HG02981 (cell line): Measurements from ENCODE around the gene TMEM18.

Source experiments
- ATAC-seq: cut with Tn5 transposase; IDR thresholded peaks from one replicate; pipeline ENCODE4 v1.9.1; 2021; ENCODE audit warnings: mild to moderate bottlenecking, moderate library complexity; ENCODE audit not compliant: unreplicated experiment

The TMEM18 gene

DNA sequence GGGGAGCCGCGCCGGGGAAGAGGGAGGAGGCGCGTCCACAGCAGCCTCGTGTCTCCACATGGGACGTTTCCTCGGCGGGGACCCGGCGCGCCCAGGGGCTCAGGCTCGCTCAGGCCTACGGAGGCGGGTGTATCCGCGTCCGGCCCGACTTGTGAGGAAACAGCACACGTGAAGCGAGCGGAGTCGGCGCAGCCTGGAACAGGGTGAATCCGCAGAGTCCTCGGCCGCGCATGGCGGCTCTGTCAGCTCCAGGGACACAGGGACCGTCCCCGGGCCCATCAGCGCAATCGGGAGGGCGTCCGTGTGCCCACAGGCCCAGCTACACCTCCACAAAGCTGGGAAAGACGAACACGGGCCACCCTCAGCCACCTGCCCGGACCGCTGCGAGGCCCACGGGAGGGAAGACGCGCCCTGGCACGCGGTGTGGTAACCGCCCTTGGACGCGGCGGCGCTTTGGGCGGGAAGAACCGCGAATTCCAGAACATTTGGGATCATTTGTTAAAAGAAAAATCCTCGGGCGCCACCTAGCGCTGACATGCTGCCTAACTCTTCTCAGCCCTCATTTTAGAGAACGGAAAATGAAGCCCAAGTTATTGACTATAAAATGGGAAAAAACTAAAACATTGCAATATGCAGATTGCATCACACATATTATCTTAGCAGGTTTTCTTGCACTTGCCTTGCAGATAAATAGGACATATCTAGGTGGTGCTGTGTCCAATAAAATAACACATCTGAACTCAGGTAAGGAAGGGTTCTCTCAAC lies 40.4 kb downstream of the TMEM18 start:
- ATAC-seq = no peak

DNA sequence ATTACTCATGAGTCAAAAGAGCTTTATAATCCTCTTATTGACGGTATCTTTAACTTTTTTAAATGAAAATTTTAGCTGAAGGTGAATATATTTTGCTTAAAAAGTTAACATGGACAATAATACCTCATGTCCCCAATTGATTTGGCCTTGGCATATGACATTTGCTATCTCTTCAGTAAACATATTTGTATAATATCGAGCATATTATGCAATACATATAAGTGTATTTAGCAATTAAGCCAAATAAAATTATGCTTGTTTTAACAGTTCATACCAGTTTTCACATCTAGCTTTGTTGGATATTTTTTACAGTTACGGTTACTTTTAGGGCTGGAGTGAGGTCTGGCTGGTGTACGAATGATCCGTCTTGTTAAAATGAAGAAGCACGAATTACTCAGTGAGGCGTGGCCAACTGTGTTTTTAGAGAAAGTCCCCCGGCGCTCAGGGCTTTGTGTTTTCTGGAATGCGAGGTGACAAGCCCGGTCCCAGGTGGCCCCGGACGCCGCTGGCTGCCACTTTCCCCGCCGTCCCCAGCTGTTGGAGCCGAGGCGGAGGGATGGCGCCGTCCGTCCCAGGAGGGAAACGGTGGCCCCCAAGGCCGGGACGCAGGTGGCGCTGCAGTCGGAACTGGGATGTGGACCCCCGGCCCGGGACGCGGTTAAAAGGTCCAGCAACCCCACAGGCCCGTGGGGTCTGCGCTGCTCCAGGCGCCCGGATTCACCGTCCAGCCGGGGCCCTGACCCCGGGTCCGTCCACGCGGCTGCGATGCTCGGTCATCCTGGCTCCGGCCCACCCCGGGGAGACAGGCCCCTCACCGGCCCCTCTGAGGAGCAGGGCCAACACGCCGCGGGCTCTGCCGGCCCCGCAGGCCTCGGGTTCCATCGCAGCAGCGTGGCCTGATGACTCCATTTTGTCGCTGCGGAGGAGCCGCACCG lies 41.3 kb downstream of the TMEM18 start:
- ATAC-seq = no peak

DNA sequence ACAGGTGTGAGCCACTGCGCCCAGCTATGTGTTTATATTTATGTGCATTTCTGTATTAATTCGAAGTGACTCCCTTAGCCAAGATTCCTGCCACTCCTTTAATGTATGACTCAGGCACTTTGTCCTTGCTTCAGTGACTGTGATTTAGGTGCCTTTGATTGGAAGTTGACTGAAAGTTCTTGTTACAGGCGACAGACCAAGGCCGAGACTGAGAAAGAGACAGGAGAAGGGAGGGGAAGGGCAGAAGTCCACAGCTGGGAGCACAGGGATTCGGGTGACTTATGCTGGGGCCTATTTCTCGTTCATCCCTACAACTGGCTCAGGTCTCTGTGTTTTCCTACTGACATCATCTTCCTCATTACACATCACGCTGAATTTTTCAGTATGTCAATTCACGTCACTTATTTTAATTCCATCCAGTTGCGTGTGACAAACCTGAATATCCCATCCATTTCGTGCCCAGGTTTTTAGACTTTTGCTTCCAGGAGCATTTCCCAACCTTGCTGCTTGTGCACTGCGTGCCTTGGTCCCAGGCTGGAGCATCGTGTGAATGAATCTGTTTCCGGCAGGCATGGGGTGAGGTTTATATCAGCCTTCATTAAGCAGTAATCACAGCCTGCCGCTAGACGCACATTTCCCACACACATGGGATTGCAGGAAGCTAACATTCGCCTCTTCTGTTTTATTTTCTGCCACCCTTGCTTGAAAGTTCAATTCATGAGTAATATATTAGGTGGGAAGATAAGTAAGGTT lies 42.4 kb downstream of the TMEM18 start:
- no peak for ATAC-seq

DNA sequence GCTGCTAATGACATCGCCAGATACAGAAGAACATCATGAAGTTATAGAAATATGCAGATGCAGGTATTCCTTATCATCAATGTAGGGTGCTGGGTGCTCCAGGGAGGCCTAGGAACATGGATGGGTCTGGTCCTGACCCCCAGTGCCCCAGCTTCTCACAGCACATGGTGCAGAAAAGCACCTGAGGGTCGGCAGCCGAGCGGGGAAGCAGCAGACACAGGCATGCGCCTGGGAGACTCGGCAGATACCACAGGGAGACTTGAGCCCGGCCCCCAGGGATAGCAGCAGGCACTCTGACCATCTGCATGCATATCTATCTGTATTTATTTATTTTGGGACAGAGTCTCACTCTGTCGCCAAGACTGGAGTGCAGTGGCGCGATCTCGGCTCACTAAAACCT lies 43.2 kb downstream of the TMEM18 start:
- ATAC-seq = no peak

DNA sequence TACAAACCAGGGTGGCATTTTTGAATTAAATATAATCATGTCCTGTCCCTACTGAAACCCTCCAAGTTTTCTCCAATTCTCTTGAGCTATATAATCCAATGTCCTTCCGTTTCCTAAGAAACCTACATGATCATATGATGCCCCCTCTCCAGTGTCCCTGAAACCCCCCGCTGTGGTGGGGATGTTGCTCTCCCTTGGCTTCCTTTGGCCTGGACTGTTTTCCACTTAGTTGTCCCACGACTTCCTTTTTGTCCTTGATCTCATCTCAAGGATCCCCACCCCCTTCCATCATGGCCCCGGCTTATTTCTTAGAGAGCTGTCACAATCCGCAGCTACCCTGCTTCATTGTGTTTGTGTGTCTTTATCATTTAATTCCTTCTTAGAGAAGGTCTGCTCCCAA lies 43.8 kb downstream of the TMEM18 start:
- no peak for ATAC-seq

DNA sequence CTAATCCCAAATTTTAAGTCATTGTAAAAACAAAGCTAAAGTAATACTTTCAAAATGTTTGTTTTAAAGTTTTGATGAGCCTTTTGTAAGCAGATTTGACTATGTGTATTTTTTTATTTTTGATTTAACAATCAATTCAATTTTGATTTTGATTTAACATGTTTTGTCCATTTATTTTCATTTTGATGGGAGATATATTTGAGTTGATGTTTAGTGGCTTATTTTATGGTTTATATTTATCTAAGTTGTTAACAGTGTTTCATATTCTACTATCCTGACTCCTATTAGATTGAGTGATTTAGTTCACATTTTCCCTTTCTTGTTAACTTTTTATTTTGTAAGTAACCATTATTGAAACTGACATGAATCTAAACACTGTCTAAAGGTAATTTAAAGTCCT lies 44.7 kb downstream of the TMEM18 start:
- ATAC-seq = no peak

DNA sequence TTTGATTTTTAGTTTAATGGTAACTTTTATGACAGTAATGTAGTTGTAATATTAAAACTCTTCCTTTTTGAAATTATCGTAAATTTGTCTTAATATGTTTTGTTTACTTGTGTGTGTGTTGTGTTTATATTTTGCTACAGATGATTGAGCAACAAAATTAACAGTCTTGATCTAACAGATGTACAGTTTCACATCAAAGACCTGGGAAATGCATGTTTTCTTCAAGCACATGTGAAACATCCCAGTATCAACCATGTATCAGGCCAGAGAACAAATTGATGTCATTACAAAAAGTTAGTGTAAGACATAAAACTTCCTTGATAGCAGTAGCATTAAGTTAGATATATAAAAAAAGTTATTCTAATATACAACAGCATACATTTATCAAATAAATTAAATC lies 45.5 kb downstream of the TMEM18 start:
- no peak for ATAC-seq

DNA sequence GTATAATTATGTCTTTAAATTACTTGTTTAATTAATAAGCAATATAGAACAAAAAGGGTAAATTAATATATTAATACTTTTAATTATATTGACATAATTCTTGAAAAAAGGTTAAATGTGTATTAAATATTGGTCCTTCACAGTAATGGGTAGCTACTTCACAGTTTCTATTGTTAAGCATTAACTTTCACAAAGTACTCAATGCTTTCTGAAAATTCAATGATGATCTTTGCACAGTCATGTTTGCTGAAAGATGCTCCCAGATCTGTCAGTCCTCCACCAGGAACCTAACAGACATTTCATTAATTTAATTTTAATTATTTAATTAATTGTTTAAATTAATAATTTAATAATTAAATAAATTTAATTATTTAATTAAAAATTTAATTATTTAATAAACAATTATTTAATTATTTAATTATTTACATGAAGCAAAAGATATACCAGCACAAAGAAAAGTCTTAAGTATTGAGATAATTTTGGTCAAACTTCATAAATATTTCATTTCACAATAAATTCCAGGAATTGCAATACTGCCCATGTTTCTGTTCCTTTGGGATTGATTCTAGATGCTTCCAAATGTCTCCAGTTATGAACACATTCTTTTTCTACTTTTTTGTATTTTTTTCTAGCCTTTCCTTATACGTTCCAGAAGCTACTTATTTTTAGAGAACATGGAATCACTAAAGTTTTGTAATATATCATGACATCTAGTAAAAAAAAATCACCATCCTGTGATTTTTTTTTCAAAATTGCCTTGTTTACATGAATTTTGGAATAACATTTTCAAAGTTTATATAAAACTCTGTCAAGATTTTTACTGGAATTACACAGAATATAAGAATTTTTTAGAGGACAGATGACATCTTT lies 46.5 kb downstream of the TMEM18 start:
- no peak for ATAC-seq

DNA sequence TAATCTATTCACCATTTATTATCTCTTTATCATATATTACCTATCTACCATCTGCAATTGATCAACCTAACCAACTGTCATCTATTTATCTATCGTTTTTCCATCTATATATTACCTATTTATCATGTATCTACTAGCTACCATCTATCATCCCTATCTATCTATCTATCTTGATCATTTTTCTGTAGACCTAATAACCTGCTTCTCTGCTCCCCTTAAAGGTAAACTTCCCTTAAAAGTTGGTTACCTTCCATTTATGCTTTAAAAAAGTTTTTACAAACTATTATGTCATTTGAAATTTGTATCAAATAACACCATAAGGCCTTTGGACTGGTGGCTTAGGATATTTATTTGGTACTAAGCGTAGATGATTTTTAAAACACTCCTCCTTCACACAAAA lies 47.2 kb downstream of the TMEM18 start:
- no peak for ATAC-seq

DNA sequence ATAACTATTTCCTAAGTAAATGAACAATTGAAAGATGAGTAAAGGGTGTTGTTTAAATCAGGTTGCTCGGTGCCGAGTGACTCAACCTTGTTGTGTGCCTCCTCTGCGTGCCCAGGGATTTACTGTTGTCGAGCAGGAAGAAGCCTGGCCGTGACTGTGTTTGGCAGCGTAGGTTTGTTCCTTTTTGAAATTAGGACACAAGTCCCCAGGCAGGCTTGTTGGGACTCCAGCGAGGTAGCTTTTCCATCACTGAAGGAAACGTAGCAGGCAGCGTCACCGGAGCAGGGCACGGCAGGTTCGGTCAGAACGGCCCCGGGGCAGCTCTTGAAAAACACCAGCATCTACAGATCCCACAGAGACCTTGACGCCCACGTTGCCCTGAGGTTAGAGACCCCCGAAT lies 48.6 kb downstream of the TMEM18 start:
- no peak for ATAC-seq

DNA sequence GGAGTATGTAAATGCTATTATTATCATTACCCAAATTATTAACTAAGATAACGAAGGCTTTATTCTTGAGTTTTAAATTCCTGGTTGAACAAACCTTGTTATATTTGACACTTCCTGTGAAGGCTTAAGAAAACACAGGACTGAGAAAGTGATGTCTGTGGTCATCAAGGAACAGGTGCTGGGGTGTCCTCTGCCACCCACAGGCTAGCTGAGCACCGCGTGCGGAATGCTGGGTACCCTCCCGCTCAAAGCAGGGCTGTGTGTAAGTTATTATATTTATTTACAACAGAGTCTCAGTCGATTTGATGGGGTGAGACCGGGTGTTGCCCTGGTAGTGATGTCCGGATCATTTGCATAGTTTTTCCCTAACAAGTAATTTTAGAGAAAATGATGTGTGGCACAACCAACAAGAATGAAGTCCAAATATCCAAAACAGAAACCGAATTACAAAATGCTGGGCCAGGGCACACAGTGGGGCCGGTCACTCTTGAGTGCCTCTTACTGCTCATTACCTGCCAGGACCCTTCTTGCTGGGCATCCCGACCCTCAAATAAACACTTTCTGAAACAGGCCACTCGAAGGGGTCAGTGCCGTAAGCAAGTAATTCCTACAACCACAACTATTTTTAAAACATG lies 49.2 kb downstream of the TMEM18 start:
- no peak for ATAC-seq

DNA sequence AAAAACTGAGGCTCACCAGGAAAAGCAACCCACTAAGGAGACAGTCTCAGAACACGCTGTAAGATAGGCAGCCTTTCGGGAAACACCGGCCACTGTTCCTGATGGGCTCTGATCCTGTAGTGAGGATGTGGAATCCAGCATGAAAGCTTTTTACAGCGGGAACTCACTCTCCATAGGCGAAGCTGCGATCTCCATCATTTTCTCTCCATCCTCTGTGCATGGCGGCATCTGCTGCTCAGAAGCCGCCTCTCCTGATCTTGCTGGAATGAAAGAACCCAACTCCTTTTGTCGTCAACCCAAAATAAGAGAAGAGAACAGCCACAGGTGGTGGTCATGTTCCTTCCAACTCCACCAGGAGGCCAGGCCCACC lies 49.9 kb downstream of the TMEM18 start:
- ATAC-seq = no peak

DNA sequence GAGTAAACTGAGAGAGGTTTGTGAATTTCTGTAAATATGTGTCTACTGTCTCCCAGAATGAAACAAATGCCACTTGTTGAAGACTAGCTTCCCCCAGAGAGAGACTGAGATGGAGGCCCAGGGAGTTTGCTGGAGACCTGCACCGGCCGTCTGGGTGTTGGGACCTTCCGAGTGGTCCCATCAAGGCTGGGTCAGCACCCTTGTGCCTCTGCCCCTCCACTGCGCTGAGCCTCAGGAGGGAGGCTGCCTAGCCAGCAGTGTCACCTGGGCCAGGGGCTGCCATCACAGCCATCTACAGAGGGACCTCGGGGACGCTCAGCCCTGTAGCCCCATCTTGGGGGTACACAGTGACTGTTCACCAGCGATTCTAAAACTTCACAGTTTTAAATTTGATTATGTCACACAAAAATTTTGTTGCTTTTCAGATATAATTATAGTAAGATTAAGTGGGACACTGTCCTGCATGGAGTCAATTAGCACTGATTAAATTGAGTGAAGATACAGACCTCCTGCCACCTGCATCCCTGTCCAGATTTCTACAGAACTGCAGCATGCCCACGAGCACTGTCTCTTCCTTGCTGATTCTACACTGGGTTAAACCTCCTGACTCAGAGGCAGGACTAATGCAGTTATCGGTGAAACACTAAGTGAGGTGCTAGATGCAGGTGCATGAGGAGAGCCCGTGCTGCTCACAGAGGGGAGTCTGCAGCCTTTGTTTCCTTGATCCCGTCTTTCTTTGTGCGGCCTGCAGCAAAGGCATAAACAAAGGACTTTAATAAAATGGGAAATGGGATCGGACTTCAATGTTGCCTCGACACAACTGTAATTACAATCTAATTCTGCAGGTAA lies 50.5 kb downstream of the TMEM18 start:
- ATAC-seq = no peak

DNA sequence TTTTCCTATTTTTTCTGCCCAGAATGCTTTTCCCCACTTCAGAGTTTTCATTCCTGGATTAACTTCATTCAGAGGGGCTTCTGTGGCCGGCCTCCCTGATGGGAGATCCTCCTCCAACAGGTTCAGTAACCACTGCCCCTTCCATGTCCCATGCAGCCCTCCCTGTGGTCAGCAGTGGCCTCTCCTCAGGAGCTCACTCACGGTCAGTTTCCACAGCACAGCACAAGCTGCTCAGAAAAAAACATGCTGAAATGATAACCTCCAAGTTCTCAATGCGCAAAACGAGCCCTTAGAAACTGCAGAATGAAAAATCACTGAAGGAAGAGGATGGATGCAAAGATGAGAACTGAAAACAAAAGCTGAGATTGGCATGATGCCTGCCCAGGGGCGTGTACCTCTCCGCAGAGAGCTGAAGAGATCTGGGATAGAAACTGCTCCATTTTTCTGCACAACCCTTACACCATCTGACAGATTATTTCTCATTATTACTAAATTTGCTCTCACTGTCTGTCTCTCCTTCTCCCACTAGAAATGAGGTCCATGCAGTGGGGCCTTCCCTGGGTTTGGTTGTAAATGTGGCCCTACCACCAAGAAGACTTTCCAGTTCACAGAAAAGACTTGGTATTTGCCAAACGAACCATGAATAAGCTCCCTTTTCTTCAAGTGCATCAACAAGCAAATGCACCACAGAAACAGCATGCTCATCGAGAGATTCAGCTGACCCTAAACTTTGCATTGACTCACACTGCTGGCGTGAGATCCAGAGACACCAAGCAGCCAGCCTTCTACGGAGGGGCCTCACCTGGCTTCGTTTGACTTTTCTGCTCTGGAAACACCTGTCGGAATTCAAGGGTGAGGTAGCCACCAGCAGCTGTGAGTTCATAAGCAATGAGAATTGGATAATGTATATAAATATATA lies 51.5 kb downstream of the TMEM18 start:
- no peak for ATAC-seq

DNA sequence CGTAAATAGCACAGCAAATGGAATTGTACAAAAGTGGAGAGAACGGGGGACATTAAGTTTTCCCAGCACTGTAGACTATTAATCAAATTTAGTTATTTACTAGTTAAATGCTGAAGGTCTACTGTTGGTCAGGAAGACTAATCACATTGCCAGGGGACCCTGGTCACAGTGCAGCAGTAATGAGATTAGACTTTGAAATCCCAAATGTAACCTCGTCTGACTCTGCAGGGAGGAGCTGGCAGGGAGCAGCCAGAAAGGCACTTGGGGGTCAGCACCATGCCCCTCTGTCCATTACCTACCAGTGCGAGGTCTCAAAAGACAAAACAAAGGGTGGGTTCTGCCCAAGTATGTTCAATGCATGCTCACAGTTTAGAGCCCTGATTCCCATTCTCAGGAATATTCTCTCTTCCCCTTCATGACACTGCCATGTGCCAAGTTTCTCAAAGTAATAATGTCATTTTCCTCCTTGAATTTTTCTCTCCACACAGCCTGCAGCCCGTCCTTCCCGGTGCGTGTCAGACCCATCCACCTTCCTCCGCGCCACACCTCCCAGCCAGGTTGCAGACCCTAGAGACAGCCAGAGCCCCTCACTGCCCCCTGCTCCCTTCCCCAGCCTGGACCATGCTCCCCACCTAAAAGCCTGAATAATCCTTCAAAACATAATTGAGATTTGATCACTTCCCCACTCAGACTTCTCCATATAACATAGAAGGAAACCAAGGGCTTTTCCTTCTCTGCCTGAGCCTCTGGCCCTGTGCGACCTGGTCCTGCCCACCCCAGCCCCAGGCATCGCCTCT lies 52.5 kb downstream of the TMEM18 start:
- ATAC-seq = no peak

DNA sequence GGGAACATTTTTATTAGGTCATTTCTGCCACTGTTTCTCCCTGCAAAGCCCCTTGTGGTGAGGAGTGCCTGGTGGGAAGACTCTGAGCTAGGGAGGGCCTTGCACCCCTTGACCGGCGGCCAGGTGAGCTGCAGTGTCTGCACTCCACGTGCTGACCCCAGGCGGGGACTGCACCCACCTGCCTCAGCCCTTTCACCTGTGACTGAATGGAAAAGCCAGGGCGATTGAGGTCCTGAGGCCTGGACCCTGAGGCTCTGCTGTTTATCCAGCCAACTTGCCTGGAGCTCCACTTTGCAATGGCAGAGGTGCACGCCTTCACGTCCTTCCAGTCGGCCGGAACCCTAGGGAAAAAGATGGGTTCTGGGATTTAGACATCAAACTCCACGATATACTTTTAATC lies 53.1 kb downstream of the TMEM18 start:
- ATAC-seq = no peak
